KG1 (cell line): ENCODE data around the gene GRAMD4.

Experiments
- DNase-seq: peaks from one replicate; lab custom pipeline; 2025; lab: John Stamatoyannopoulos, UW

The GRAMD4 gene

DNA sequence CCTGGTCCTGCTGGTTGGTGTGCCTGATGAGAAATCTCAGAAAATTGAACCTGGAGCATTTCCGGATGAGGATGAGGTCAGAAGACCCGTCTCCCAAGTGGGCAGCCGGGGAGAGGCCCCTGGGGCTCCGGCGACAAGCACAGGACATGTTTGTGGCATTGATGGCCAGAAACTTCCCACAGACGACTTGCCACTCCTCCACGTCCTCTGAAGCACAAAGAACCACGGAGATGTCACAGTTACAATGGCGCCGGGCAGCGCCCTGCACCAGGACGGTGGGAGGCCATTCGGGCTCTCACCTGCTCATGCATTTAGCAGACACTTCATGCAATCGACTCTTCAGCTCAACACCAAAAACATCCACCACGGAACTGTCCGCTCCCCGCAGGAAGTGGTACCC lies 71.4 kb downstream of the GRAMD4 start:
- no peak for DNase-seq

DNA sequence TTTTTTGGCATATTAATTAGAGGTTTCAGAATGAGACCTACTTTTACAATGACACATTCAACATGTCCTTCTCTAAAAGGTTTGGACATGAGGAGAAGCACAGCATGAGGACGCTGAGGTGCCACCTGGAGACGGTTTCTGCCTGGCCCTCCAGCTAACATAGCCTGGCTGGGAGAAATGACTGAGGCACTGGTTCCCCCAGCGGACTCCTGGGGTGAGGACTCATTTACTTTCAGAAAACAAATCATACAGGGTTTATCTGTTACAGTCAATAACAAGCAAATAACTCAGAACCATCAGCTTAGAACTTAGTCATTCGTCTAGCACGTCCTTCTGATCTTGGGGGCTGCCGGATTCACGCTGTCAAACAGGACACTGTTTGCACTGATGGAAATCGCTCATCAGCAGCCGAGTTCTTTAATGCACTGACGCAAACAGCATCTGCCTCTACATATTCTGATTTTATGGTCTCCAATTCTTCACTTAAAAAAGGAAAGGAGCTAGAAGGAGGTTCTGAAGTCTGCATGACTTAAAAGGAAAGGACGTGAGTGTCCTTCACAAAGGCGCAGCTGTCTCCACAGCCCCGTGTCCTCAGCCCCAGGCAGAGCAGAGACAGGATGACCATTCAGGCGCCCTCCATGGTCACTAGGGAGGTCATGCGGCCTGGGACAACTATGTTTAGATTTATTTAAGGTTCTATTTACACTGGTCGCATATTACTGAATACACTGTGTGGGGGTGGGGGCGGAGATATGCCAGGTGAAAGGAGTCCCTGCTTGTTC lies 73.6 kb downstream of the GRAMD4 start:
- DNase-seq = no peak

DNA sequence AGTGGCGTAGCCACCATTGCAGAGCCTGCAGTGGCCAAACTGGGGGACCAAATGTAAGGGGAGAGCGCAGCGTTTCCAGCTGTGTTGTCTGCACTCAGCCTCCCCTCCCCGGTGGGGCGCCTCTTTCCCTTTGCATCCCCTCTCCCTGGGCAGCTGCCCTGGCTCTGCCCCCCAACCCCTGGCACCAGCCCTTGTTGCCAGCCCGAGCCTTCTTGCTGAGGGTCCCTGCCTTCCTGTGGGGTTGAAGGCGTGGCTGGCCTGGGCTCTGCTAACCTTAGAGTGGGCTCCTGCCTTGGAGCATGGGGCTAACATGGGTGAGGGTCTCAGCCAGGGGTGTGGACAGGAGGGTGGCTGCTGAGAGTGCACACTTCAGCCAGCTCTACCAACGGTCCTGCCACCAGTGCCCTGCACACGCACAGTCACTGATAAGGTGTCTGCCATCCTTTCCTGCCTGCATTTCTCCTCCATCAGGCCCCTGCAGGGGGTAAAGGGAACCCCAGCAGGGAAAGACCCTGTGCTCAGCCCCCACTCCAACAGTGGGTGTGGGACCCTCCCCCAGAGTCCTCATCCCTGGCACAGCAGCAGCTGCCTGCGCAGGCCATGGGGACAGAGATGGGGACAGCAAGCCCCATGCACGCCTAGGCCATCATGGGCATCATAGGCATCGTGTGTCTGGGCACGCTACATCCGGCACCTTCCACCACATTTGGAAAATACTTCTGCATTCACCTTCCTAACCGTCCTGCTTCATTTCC lies 74.4 kb downstream of the GRAMD4 start:
- DNase-seq = no peak

DNA sequence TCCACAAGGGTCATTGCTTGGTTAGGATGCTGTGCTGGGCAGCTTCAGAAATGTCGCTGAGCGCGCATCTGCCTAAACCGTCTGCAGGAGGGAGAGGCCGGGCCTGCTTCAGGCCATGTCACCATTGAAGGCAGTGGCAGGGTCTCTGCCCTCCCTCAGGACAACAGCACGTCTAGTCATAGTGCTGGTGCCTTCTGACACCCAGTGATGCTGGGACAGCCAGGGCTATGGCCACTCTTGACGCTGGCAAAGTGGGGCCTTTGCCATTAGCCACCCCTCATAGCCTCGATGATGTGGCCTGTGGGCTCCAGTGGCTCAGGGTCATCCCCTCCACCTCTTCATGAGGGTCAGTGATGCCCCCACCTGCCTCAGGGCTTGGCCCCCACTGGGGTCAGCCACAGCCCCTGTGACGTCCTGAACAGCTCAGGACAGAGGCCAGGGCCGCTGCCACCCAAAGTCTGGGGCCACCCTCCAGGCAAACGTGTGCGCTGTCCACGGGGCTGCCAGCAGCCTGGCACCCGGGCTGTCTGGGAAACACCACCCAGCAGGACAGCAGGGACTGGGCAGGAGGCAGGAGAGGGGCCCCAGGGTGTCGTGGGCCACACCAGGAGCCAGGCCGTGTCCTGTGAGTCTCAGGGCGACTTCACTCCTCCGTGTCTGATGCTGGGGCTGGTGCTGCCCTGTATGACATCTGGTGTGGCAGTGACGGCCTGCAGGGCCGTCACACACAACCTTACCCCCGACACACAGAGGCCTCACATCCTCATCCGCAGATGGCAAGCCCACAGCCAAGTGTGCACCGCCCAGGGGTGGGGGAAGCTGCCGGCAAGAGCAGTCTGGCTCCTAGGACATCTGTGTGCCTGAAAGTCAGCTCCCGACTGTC lies 75.4 kb downstream of the GRAMD4 start:
- no peak for DNase-seq

DNA sequence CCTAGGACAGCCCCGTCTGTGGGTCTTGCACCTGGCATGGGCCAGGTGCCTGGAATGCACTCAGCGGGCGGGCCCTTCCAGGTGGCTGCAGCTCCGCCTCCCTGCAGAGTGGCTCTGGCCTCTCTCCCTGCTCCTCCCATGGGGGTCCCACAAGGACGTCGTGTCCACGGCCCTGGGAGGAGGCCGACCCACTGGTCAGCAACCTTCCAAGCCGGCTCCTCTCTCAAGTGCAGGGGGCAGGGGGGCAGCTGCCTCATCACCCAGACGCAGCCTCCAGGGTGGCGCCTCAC lies 76.0 kb downstream of the GRAMD4 start:
- no peak for DNase-seq

DNA sequence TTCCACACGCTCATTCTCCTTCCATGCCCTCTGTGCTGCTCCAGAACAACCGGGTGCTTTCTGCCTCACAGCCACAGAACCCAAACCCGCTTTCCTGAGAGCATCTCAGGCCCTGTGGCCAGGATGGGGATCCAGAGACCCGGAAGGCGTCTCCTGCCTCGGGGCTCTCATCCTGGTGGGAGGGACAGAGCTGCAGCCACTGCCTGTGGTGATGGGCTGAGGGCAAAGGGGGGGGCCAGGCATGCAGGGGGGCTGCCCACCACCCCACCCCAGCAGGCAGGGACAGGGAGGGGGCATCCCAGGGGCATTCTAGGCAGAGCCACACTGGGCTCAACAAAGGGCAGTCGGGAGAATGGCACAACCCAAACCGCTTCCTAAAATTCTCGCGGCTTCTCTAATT lies 76.4 kb downstream of the GRAMD4 start:
- DNase-seq = no peak

DNA sequence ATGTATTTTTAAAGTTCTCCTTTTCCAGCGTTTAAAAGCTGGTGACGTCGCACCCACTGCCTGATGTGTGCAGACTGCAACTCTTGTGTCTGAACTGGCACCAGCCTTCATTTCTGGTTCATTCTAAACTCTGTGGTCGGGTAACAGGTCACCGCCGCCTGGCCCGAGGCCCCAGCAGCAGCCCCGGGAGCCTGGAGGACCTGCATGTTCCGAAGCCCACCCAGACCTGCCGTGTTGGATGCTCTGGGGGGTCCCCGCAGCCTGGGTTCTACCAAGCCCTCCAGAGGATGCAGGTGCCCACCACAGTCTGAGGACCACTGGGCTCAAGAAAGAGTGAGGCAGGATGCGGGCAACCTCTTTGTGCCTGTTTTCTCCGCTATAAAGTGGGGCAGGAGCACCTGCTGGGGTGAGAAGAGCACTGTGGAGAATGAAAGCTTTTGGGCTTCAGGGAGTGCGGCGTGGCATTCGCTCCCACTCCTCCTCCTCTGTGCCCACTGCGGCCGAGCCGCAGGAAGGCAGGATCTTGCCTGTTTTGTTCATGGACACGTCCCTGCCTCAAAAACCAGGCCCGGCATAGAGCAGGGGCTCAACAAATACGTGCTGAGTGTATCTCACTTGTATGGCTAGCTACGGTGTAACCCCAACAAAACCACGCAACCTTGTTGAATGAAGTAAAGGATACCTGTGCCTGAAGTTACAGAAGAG lies 77.8 kb downstream of the GRAMD4 start:
- no peak for DNase-seq

DNA sequence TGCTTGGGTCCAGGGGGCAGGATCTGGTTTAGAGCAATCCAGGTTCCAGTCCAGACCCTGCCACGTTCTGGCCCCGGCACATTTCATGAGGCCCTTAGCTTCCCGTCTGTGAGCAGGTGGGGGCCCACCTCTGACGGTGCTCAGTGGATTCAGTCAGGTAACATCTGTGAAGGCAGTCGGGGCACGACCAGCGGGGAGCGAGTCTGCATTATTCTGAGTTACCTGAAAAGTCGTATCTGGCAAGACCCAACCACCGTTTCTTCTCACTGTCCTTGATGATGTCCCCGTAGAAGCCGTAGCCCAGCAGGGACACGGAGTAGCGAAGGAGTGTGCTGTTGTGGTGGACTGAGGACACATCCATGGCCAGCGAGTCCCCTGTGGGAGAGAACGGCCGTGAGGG lies 78.9 kb downstream of the GRAMD4 start:
- no peak for DNase-seq

DNA sequence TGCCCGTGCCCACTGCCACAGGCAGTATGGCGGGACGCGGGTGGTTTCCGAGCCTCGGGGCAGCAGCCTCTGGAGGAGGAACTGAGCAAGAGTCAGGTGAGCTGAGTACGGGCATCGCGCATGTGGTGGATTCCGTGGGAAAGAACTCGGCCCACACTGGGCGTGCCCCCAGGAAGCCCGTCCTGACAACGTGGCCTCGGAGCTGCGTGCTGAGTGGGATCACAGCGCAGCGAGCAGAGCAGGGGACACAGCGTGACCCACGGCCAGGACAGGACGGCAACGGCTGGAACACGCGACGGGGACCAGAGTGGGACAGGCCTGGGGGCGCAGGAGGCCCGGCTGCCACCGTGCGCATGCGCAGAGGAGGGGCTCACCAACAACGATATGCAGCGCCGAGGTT lies 81.1 kb downstream of the GRAMD4 start:
- no peak for DNase-seq

DNA sequence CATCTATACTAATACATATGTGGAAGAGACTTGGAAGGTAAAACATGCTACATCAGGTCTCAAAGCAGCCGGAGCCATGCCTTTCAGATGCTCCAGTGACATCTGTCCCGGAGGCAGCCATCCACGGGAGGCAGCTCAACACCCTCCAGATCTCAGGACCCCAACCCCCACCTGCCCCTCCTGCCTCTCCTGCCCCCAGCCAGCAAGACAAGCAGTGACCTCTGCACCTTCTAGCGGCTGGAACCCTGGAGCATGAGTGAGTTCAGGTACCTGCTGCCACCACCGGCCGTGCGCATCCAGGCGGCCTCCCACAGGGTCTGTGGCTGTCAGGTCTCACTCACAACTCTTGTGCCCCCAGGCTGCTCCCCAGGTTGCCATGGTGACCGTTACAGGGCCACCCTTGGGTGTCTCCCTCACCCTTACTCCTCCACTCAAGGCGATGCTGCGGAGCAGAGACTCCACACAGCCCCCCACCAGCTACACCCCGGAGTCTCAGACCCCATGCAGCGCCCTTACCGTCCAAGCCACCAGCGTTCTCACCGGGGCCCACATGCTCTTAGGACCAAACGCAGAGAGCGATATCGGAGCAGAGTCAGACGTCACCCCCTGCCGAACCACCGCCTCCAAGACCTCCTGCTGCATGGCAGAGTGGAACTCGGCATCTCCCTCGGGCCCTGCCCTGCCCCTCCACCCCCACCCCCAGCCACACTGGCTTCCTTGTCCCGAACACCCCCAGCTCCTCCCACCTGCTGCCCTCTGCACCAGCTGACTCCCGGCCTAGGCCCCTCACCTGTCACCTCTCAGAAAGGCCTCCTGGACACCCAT lies 83.2 kb downstream of the GRAMD4 start:
- DNase-seq = no peak

DNA sequence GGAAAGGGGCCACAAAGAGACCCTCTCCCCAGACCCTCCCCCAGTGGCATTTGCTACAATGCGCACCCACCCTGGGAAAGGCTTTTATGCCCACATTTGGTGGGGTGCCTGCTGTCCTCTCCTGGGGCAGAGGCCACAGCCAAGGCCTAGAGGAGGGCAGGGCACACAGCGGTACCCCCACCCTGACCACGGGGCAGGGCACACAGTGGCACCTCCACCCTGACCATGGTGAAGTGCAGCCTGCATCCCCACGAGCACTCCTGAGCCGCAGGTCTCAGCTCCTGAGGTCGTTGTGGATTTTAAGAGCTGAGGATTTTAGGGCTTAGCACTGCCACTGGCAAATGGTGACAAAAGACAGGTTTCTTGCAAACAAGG lies 83.8 kb downstream of the GRAMD4 start:
- DNase-seq = no peak

DNA sequence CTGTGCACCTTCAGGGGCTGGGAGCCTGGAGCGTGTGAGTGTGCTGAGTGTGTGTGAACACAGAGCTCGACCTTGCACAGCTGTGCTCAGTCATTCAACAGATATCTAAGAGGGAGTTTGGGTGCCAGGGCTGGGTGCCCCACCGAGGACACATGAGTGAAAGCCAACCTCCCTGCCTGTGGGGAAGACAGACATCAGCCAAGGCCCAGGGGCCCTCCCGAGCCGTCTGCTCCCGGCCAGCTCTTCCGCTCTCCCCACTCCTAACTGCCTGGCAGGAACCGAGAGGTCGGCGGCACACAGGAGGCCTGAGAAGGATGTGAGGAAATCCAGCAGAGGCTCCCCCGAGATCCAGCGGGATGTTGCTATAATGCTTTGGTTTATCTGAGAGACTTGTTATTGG lies 85.9 kb downstream of the GRAMD4 start:
- DNase-seq = no peak

DNA sequence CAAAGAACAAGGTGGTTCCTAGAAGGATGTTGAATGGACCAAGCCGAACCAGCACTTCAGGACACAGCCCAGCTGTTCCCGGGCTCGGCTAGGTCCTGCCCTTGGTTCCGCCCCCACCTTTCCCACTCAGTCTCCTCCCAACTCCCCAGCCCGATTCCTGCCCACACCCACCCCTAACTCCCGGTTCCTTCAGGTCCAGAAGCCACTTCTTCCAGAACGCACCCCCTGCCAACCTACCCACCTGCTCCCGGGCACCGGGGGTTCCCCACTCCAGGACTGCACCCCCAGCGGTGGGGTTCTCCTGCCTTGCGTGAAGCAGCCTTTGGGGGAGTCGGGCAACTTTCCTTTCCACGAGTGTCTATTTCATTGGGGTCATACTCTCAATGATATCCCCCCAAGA lies 87.1 kb downstream of the GRAMD4 start:
- no peak for DNase-seq

DNA sequence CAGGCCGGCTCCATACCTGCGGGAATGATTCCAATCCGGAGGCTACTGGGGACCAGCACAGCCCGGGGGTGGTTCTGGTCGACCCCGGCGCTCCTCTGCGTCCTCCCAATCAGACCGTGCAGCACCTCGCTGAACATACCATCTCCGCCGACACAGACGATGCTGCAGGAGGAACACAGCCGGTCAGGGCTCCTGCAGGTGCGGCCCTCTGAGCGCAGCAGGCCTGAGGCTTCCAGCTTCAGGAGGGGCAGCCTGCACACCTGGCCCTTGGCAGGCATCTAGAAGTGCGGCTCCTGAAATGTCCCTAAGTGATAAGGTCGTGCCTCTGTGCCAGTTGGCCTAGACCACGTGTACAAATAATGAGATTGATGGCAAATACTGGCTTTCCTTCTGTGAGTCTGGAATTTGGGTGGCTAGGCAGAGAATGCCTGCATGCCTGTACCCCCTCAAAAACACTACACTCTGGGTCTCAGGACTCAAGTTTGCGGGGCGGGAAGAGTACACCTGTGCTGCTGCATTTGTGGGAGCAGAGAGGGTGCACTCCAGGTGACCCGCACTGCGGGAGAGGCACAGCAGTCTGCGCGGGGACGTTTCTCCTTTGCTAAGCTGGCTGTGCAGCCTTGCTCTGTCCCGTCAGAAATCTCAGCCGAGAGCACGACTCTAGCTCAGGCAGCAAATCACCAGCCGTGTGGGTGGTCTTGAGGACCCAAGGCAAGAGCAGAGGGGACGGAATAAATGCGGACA lies 87.8 kb downstream of the GRAMD4 start:
- DNase-seq = no peak

DNA sequence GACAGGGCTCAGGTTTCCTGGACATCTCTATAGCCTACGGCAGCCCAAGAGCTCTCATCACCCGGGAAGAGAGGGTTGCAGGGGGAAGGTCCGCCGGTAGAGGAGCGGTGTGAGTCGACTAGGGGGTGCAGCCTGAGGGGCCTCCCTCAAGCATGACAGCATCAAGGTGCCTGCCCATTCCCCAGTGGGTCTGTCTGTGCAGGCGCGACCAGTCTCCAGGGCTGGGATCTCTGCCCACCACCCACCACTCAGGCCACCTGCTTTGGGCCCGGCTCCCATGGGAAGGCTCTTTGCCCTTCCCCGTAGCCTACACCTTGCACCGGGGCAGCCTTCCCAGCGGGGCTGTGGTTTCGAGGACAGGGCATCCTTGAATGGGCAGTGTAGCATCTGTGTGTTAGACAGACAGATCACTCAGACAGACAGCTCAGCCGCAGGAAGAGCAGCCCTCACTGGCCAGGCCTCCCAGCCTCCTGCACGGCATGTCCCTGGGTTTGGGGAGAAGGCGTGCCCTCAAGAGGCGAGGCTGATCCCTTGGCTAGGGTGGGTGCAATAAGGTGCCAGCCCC lies 88.7 kb downstream of the GRAMD4 start:
- DNase-seq = no peak

DNA sequence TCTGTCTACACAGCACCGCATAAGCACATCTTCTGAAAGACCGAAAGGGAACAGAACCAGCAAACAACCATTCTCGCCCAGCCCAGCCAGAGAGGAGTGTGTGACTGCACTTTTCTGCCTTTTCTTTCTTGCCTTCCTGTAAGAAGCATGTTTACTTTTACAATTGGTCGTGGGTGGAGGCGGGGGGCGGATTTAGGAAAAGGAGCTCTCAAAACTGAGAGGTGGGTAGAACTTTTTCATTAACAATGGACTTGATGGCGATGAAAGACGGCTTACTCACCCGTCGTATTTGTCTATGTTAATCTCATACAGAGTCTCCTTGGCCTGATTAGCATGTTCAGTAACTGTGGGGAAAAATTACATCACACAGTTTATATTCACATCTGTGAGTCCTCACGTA lies 90.6 kb downstream of the GRAMD4 start:
- no peak for DNase-seq

DNA sequence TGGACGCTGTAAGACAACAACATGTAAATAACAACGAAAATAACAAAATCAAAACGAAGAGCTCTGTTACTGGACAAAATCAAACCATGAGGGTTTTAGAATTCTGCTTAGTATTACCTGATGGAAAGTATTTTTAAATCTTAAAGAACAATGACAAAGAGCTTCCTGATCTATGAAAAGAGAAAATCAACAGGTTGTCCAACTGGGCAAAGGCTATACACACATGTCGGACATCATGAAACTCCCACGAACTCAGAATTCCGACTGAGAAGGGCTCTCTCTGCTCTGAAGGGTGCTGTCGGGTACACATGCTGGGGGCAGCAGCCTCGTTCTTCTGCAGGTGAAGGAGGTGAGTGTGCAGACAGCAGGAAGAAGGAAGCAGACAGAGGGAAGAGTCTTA lies 92.1 kb downstream of the GRAMD4 start:
- no peak for DNase-seq

DNA sequence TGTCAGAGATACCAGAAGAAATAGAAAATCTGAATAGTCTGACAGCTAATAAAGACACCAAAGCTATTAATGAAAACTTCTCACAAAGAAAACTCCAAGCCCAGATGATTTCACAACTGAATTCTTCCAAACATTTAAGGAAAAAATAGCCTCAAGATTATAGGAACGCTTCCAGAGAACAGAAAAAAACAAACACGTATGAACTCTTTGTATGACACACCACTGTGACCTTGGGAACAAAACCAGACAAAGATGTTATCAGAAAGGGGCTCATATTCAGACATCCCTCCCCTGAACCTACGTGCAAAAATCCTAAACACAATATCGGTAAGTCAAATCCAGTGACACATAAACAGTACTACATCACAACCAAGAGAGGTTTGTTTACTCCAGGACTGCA lies 94.4 kb downstream of the GRAMD4 start:
- DNase-seq = no peak

DNA sequence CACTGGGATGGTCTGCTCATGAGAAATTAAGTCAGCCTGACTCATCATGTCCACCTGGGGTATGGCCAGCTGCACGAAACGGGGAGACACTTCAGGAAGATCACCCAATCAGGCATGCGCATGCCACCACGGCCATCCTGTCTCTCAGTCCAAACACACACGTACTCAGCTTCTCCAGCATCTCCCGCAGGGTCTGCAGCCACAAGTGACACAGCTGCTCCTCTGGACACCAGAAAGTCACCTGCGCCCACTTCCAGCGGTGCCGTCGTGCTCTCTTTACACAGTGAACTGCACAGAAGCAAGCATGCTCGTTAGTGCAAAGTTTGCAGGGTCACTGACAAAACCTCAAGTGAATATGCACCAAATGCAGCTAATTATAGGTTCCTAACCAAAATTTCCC lies 99.7 kb downstream of the GRAMD4 start:
- no peak for DNase-seq

DNA sequence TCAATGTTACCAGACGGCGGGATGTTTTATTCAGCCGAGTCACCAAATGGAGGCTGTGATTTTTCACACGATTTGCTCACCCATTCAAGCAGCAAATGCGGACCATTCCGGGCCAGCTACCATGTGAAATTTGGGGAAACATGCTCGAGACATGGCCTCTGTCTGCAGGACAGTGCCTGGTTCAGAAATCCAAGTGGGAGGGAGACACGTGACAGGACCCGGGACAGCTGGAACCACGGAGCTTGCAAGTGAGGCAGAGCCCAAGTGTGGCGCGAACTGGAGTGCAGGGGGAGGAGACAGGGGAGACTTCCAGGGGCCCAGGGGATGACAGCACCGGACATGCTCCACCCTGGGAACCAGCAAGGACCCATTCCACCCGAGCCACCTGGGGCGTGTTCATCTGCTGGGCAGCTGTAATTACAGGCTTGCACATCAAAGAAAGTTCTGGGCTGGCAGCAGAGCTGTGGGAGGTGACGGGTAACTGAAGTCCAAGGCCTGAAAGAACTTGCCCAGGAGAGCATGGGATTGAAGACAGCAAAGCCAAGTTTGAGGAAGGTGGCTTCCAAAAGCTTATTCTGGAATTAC lies 101.4 kb downstream of the GRAMD4 start:
- DNase-seq = no peak
